OCI-LY3 (cell line): Measurements from ENCODE around the gene NCL.
"Not testable (repeated sequence)": the region's sequence is repeated elsewhere in the genome, so short reads cannot be mapped to it uniquely, and the experiment has no call there.

Experiments used
- H2AFZ ChIP-seq: fragments of 200-600, 300-600 bp; shearing (Covaris generic); 2 replicates; pipeline ENCODE4 v1.6.0; 2014; ENCODE audit warnings: antibody characterized with exemption, low read depth, low read length
- H3K27ac ChIP-seq: fragments of 200-600, 300-600 bp; sonication (generic); 2 replicates; pipeline ENCODE4 v1.5.1; 2014; ENCODE audit warnings: mild to moderate bottlenecking, low read length, moderate library complexity, mixed read lengths
- H3K27me3 ChIP-seq: fragments of 200-600, 300-600 bp; sonication (generic); 2 replicates; pipeline ENCODE4 v1.6.1; 2014; ENCODE audit warnings: low read depth, low read length, mixed read lengths
- H3K36me3 ChIP-seq: fragments of 200-600, 300-600 bp; sonication (generic); replicated peaks from 2 replicates; pipeline ENCODE3; 2014; ENCODE audit warnings: low read depth, low read length, mixed read lengths
- H3K4me1 ChIP-seq: fragments of 300-600, 200-600 bp; sonication (generic); 2 replicates; pipeline ENCODE4 v1.6.1; 2014; ENCODE audit warnings: low read length, mixed read lengths
- H3K4me2 ChIP-seq: fragments of 200-600, 300-600 bp; sonication (generic); 2 replicates; pipeline ENCODE4 v1.6.1; 2014; ENCODE audit warnings: low read length, mixed read lengths
- H3K4me3 ChIP-seq: fragments of 300-600, 200-600 bp; sonication (generic); 2 replicates; pipeline ENCODE4 v1.5.1; 2014; ENCODE audit warnings: antibody characterized with exemption, mild to moderate bottlenecking, low read length, moderate library complexity
- H3K79me2 ChIP-seq: fragments of 300-600, 200-600 bp; shearing (Covaris generic); 2 replicates; pipeline ENCODE4 v1.6.1; 2014; ENCODE audit warnings: mild to moderate bottlenecking, low read length, mixed read lengths
- H3K9ac ChIP-seq: fragments of 300-600, 200-600 bp; shearing (Covaris generic); 2 replicates; pipeline ENCODE4 v1.6.0; 2014; ENCODE audit warnings: mild to moderate bottlenecking, low read length, moderate library complexity
- H3K9me3 ChIP-seq: fragments of 200-600, 300-600 bp; shearing (Covaris generic); 2 replicates; pipeline ENCODE4 v1.6.1; 2014; ENCODE audit warnings: low read length, mixed read lengths; ENCODE audit not compliant: insufficient read depth
- H4K20me1 ChIP-seq: fragments of 200-600, 300-600 bp; sonication (generic); 2 replicates; pipeline ENCODE4 v1.6.1; 2016; ENCODE audit warnings: low read length, mixed read lengths; ENCODE audit not compliant: insufficient read depth
- EZH2phosphoT487 ChIP-seq: fragments of 200-600 bp; shearing (Covaris generic); IDR thresholded peaks from 2 replicates; pipeline ENCODE4 v1.6.1; 2018; ENCODE audit warnings: antibody characterized with exemption, mixed run types, low read depth
- TF ChIP-seq, protein P1 (sequence below): fragments of 200-600, 300-600 bp; sonication (generic); IDR thresholded peaks from 2 replicates; pipeline ENCODE4 v1.5.1; 2014; ENCODE audit warnings: antibody characterized with exemption, low read length, low read depth

NCL gene

DNA sequence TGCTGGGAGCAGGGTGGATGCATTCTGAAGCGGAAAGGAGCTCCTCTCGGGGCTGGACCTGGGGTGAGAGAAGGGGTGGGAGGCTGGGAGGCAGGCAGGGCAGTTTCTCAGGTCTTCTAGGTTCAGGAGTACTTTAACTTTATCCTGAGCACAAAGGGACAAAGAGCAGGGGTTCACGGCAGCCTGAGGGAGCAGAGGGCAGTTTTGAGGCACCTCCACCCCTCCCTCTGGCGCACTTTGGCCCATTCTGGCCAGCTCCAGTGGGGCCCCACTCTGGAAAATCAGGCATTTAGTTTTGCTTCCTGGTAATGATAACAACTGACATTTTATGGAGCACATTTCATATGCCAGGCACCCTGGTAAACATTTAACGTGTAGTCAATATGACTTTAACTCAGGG lies 54.5 kb downstream of the NCL start:
- Histone ChIP-seq H4K20me1 (no peaks in the 10 kb centered on the region), H3K27ac (no peak overlapping the region), H2AFZ (no peak overlapping the region), H3K9me3 (no peaks in the 10 kb centered on the region), H3K36me3 (no peaks in the 10 kb centered on the region), H3K9ac (no peak overlapping the region), H3K4me1 (peaks cover 22% of the 10 kb centered on the region), H3K4me3 (no peak overlapping the region), H3K4me2 (no peak overlapping the region), H3K27me3 (peaks cover 5% of the 10 kb centered on the region; the same call in 1 of the 2 replicates), H3K79me2 (no peaks in the 10 kb centered on the region)
- no peak for TF ChIP-seq EZH2phosphoT487
- TF ChIP-seq, protein P1, sequence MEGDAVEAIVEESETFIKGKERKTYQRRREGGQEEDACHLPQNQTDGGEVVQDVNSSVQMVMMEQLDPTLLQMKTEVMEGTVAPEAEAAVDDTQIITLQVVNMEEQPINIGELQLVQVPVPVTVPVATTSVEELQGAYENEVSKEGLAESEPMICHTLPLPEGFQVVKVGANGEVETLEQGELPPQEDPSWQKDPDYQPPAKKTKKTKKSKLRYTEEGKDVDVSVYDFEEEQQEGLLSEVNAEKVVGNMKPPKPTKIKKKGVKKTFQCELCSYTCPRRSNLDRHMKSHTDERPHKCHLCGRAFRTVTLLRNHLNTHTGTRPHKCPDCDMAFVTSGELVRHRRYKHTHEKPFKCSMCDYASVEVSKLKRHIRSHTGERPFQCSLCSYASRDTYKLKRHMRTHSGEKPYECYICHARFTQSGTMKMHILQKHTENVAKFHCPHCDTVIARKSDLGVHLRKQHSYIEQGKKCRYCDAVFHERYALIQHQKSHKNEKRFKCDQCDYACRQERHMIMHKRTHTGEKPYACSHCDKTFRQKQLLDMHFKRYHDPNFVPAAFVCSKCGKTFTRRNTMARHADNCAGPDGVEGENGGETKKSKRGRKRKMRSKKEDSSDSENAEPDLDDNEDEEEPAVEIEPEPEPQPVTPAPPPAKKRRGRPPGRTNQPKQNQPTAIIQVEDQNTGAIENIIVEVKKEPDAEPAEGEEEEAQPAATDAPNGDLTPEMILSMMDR: no peak

DNA sequence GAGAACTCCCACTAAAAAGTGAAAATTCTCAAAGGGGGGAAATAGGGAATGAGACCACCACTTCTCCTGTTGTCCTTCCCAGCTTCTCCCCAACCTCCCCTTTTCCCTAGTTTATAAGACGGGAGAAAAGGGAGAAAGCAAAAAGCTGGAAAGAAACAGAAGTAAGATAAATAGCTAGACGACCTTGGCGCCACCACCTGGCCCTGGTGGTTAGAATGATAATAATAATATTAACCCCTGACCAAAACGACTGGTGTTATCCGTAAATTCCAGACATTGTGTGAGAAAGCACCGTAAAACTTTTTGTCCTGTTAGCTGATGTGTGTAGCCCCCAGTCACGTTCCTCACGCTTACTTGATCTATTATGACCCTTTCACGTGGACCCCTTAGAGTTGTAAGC lies 56.0 kb downstream of the NCL start:
- not testable (repeated sequence) for H3K79me2 ChIP-seq, H3K27ac ChIP-seq, H3K36me3 ChIP-seq, H3K9me3 ChIP-seq, H2AFZ ChIP-seq, H3K9ac ChIP-seq, H3K27me3 ChIP-seq, H3K4me3 ChIP-seq, H4K20me1 ChIP-seq, H3K4me2 ChIP-seq
- peaks cover 20% of the 10 kb centered on the region for H3K4me1 ChIP-seq

DNA sequence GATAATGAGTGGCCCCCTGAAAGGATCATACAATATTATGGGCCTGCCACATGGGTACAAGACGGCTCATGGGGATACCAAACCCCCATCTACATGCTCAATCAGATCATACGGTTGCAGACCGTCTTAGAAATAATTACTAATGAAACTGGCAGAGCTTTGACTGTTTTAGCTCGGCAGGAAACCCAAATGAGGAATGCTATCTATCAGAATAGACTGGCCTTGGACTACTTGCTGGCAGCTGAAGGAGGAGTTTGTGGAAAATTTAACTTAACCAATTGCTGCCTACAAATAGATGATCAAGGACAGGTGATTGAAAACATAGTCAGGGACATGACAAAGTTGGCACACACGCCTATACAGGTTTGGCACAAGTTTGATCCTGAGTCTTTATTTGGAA lies 56.6 kb downstream of the NCL start:
- H3K27me3 ChIP-seq, H3K36me3 ChIP-seq, H3K27ac ChIP-seq, H3K4me3 ChIP-seq, H4K20me1 ChIP-seq, H2AFZ ChIP-seq, H3K9ac ChIP-seq, H3K9me3 ChIP-seq, H3K4me2 ChIP-seq, H3K79me2 ChIP-seq: not testable (repeated sequence)
- peaks cover 15% of the 10 kb centered on the region for H3K4me1 ChIP-seq

DNA sequence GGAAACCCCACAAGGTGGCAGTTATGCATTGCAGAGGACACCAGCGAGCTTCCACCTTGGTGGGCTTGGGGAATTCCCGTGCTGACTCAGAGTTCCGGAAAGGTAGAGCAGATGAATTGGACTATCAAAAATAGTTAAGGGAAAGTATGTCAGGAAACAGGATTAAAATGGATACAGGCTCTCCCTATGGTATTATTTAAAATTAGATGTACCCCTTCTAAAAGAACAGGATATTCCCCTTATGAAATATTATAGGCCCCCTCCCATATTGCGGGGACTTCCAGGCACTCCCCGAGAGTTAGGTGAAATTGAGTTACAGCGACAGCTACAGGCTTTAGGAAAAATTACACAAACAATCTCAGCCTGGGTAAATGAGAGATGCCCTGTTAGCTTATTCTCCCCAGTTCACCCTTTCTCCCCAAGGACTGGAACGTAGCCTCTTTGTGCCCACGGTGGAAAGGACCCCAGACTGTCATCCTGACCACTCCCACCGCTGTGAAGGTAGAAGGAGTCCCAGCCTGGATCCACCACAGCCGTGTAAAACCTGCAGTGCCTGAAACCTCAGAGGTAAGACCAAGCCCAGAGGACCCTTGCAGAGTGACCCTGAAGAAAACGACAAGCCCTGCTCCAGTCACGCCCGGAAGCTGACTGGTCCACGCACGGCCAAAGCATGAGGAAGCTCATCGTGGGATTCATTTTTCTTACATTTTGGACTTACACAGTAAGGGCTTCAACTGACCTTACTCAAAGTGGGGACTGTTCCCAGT lies 58.5 kb downstream of the NCL start:
- TF ChIP-seq, protein P1: peak; percentile 27; the same call in 1 of the 2 replicates
- H3K27me3 ChIP-seq, H3K36me3 ChIP-seq, H3K9ac ChIP-seq, H3K27ac ChIP-seq, H3K79me2 ChIP-seq, H3K9me3 ChIP-seq, H4K20me1 ChIP-seq: not testable (repeated sequence)
- Histone ChIP-seq H3K4me1 (peaks cover 12% of the 10 kb centered on the region), H3K4me2 (peak overlapping the region; percentile 56), H3K4me3 (peak overlapping the region; percentile 63), H2AFZ (peak overlapping the region; percentile 39; the same call in 1 of the 2 replicates)

DNA sequence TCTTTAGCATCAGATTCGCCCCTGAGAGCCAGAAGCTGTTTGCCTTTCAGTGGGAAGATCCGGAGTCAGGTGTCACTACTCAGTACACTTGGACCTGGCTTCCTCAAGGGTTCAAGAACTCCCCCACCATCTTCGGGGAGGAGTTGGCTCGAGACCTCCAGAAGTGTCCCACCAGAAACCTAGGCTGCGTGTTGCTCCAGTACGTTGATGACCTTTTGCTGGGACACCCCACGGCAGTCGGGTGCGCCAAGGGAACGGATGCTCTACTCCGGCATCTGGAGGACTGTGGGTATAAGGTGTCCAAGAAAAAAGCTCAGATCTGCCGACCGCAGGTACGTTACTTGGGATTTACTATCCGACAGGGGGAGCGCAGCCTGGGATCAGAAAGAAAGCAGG lies 60.1 kb downstream of the NCL start:
- not testable (repeated sequence) for H3K9me3 ChIP-seq, H3K36me3 ChIP-seq, H2AFZ ChIP-seq, H3K27ac ChIP-seq, H4K20me1 ChIP-seq, H3K4me3 ChIP-seq, H3K9ac ChIP-seq, H3K27me3 ChIP-seq, H3K79me2 ChIP-seq, H3K4me2 ChIP-seq
- H3K4me1 ChIP-seq: peaks cover 12% of the 10 kb centered on the region
